ENCODE data around the gene GMDS. TPM values are rescaled to one million over a fixed set of nuclear protein-coding genes. Genes with fewer than 3 reads are reported as not detected.

GMDS gene
- total RNA-seq, 1 experiment from 2014 or later: 35.0 TPM

DNA sequence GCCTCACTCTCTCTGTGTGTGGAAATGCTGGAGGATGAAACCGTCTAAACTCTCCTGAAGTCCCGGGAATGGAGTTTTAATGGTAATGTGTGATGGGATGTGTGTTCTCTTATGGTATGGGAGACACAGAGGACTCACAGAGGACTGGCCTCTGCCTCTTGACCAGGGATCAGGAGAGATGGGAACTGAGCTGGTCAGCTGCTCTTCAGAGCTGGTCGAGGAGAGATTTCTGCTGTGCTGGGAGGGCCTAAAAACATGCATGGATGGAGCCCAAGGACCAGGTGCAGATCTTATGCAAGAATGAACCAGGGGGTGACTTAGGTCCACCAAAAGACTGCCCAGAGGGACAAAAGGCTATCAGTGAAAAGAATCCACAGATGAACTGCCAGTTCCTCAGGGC lies 27.3 kb upstream of the GMDS start:
- Mint-ChIP-seq H3K36me3 (peaks cover 13% of the 10 kb centered on the region; the same call in 1 of the 2 replicates), H3K27me3 (ENCODE audit: low read depth) (no peaks in the 10 kb centered on the region), H3K4me1 (peaks cover 11% of the 10 kb centered on the region), H3K9me3 (no peaks in the 10 kb centered on the region), H3K27ac (no peak overlapping the region), H3K4me3 (no peak overlapping the region)
- POLR2A ChIA-PET: no interaction called here
- DNase-seq (ENCODE audit: low spot score) (no peak), ATAC-seq (no peak)
- CTCF ChIA-PET: interaction anchor here (1.0 kb wide), 1 partner anchor 63 kb away, joined by 3 read pairs; no protein-coding TSS in a partner anchor
- TF ChIP-seq IRF2 (CRISPR knock-in tag; IDR thresholded peaks at IDR 0.05; ENCODE audit: borderline replicate concordance, low read depth) (no peak), ZNF121 (CRISPR knock-in tag; IDR thresholded peaks at IDR 0.05) (no peak), CTCF (IDR thresholded peaks at IDR 0.05) (no peak)

GRCh38 chr6:2270054-2270453 lies 24.6 kb upstream of the GMDS start:
- DNase-seq (ENCODE audit: low spot score): no peak
- H3K9me3 Mint-ChIP-seq: no peaks in the 10 kb centered on the region
- ChIA-PET POLR2A (no interaction called here), CTCF (no interaction called here)
- H3K27me3 Mint-ChIP-seq (ENCODE audit: low read depth): no peaks in the 10 kb centered on the region
- peaks cover 13% of the 10 kb centered on the region for H3K4me1 Mint-ChIP-seq
- H3K4me3 Mint-ChIP-seq: no peak overlapping the region
- H3K36me3 Mint-ChIP-seq: peaks cover 13% of the 10 kb centered on the region; the same call in 1 of the 2 replicates
- no peak overlapping the region for H3K27ac Mint-ChIP-seq
- ATAC-seq: no peak
- no peak for TF ChIP-seq EMX1 (CRISPR knock-in tag; IDR thresholded peaks at IDR 0.05)
- TF ChIP-seq E2F4 (CRISPR knock-in tag; IDR thresholded peaks at IDR 0.05; ENCODE audit: borderline replicate concordance, low read depth): no peak
- TF ChIP-seq, protein P1, sequence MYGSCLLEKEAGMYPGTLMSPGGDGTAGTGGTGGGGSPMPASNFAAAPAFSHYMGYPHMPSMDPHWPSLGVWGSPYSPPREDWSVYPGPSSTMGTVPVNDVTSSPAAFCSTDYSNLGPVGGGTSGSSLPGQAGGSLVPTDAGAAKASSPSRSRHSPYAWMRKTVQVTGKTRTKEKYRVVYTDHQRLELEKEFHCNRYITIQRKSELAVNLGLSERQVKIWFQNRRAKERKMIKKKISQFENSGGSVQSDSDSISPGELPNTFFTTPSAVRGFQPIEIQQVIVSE (CRISPR knock-in tag; IDR thresholded peaks at IDR 0.05; ENCODE audit: borderline replicate concordance): no peak
- TF ChIP-seq ATF2 (CRISPR knock-in tag; IDR thresholded peaks at IDR 0.05; ENCODE audit: borderline replicate concordance, low read depth): no peak
- TF ChIP-seq, protein P2, sequence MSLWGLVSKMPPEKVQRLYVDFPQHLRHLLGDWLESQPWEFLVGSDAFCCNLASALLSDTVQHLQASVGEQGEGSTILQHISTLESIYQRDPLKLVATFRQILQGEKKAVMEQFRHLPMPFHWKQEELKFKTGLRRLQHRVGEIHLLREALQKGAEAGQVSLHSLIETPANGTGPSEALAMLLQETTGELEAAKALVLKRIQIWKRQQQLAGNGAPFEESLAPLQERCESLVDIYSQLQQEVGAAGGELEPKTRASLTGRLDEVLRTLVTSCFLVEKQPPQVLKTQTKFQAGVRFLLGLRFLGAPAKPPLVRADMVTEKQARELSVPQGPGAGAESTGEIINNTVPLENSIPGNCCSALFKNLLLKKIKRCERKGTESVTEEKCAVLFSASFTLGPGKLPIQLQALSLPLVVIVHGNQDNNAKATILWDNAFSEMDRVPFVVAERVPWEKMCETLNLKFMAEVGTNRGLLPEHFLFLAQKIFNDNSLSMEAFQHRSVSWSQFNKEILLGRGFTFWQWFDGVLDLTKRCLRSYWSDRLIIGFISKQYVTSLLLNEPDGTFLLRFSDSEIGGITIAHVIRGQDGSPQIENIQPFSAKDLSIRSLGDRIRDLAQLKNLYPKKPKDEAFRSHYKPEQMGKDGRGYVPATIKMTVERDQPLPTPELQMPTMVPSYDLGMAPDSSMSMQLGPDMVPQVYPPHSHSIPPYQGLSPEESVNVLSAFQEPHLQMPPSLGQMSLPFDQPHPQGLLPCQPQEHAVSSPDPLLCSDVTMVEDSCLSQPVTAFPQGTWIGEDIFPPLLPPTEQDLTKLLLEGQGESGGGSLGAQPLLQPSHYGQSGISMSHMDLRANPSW (CRISPR knock-in tag; conservative IDR thresholded peaks at IDR 0.05; ENCODE audit: low read depth): no peak
- no peak for TF ChIP-seq ZNF425 (CRISPR knock-in tag; conservative IDR thresholded peaks at IDR 0.05)
- TF ChIP-seq, protein P3, sequence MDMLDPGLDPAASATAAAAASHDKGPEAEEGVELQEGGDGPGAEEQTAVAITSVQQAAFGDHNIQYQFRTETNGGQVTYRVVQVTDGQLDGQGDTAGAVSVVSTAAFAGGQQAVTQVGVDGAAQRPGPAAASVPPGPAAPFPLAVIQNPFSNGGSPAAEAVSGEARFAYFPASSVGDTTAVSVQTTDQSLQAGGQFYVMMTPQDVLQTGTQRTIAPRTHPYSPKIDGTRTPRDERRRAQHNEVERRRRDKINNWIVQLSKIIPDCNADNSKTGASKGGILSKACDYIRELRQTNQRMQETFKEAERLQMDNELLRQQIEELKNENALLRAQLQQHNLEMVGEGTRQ (CRISPR knock-in tag; IDR thresholded peaks at IDR 0.05): no peak
- TF ChIP-seq CREB1 (CRISPR knock-in tag; IDR thresholded peaks at IDR 0.05): no peak
- no peak for TF ChIP-seq JUN (CRISPR knock-in tag; IDR thresholded peaks at IDR 0.05)
- TF ChIP-seq PRRX2 (CRISPR knock-in tag; IDR thresholded peaks at IDR 0.05): no peak
- TF ChIP-seq, protein P4, sequence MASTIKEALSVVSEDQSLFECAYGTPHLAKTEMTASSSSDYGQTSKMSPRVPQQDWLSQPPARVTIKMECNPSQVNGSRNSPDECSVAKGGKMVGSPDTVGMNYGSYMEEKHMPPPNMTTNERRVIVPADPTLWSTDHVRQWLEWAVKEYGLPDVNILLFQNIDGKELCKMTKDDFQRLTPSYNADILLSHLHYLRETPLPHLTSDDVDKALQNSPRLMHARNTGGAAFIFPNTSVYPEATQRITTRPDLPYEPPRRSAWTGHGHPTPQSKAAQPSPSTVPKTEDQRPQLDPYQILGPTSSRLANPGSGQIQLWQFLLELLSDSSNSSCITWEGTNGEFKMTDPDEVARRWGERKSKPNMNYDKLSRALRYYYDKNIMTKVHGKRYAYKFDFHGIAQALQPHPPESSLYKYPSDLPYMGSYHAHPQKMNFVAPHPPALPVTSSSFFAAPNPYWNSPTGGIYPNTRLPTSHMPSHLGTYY (CRISPR knock-in tag; IDR thresholded peaks at IDR 0.05): no peak
- no peak for TF ChIP-seq GRHL2 (CRISPR knock-in tag; IDR thresholded peaks at IDR 0.05; ENCODE audit: insufficient replicate concordance, severe bottlenecking)
- no peak for TF ChIP-seq TEAD1 (CRISPR knock-in tag; IDR thresholded peaks at IDR 0.05)
- no peak for TF ChIP-seq KAT7 (CRISPR knock-in tag; IDR thresholded peaks at IDR 0.05; ENCODE audit: borderline replicate concordance)
- TF ChIP-seq FOXK1 (CRISPR knock-in tag; IDR thresholded peaks at IDR 0.05): no peak
- TF ChIP-seq, protein P5, sequence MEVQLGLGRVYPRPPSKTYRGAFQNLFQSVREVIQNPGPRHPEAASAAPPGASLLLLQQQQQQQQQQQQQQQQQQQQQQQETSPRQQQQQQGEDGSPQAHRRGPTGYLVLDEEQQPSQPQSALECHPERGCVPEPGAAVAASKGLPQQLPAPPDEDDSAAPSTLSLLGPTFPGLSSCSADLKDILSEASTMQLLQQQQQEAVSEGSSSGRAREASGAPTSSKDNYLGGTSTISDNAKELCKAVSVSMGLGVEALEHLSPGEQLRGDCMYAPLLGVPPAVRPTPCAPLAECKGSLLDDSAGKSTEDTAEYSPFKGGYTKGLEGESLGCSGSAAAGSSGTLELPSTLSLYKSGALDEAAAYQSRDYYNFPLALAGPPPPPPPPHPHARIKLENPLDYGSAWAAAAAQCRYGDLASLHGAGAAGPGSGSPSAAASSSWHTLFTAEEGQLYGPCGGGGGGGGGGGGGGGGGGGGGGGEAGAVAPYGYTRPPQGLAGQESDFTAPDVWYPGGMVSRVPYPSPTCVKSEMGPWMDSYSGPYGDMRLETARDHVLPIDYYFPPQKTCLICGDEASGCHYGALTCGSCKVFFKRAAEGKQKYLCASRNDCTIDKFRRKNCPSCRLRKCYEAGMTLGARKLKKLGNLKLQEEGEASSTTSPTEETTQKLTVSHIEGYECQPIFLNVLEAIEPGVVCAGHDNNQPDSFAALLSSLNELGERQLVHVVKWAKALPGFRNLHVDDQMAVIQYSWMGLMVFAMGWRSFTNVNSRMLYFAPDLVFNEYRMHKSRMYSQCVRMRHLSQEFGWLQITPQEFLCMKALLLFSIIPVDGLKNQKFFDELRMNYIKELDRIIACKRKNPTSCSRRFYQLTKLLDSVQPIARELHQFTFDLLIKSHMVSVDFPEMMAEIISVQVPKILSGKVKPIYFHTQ (CRISPR knock-in tag; IDR thresholded peaks at IDR 0.05): no peak
- no peak for TF ChIP-seq SP1 (CRISPR knock-in tag; conservative IDR thresholded peaks at IDR 0.05)
- no peak for TF ChIP-seq IRF2 (CRISPR knock-in tag; IDR thresholded peaks at IDR 0.05; ENCODE audit: borderline replicate concordance, low read depth)

All from WTC11 (cell line).